WERI-Rb-1 (cell line): ENCODE data around the gene FAM200C.

Experiments used
- DNase-seq: peaks from one replicate; pipeline ENCODE4 v3.0.0-alpha.2; 2020
- H3K27ac ChIP-seq: fragments of 250-450 bp; sonication (Bioruptor Pico); 2 replicates; pipeline ENCODE4 v1.5.1; 2020; ENCODE audit warnings: mild to moderate bottlenecking, moderate library complexity
- H3K27me3 ChIP-seq: fragments of 250-450 bp; sonication (Bioruptor Pico); 2 replicates; pipeline ENCODE4 v1.5.1; 2021; ENCODE audit warnings: mild to moderate bottlenecking, low read depth, moderate library complexity; ENCODE audit not compliant: insufficient read depth, severe bottlenecking
- H3K36me3 ChIP-seq: fragments of 250-450 bp; sonication (Bioruptor Pico); 2 replicates; pipeline ENCODE4 v1.5.1; 2020; ENCODE audit warnings: mild to moderate bottlenecking, moderate library complexity
- H3K4me3 ChIP-seq: 2 replicates; pipeline ENCODE4 v1.5.1; 2011; ENCODE audit warnings: low read depth, mild to moderate bottlenecking, control low read depth, low read length
- H3K9me3 ChIP-seq: fragments of 250-450 bp; sonication (Bioruptor Pico); 2 replicates; pipeline ENCODE4 v1.5.1; 2021; ENCODE audit warnings: mild to moderate bottlenecking, moderate library complexity; ENCODE audit not compliant: severe bottlenecking
- CTCF ChIP-seq: IDR thresholded peaks from 2 replicates; pipeline ENCODE4 v1.5.1; 2011; ENCODE audit warnings: low read depth, mild to moderate bottlenecking, control low read depth, inconsistent platforms, low read length

The FAM200C gene

GRCh38 chr5:160349249-160349934, 50.5 kb downstream of the FAM200C start:
- Histone ChIP-seq H3K27ac (no peak overlapping the region), H3K9me3 (no peaks in the 10 kb centered on the region), H3K4me3 (no peak overlapping the region), H3K36me3 (no peaks in the 10 kb centered on the region), H3K27me3 (no peaks in the 10 kb centered on the region)
- no peak for TF ChIP-seq CTCF
- no peak for DNase-seq

GRCh38 chr5:160348080-160348479, 51.8 kb downstream of the FAM200C start:
- no peak overlapping the region for H3K27ac ChIP-seq
- DNase-seq = peak; percentile 80
- no peak for TF ChIP-seq CTCF
- H3K36me3 ChIP-seq = no peaks in the 10 kb centered on the region
- no peak overlapping the region for H3K4me3 ChIP-seq
- no peaks in the 10 kb centered on the region for H3K27me3 ChIP-seq
- no peaks in the 10 kb centered on the region for H3K9me3 ChIP-seq

- no peaks in the 10 kb centered on the region for H3K27me3 ChIP-seq
- no peak for DNase-seq
- no peak for TF ChIP-seq CTCF
- no peak overlapping the region for H3K27ac ChIP-seq
- no peak overlapping the region for H3K4me3 ChIP-seq
- H3K36me3 ChIP-seq = no peaks in the 10 kb centered on the region
- H3K9me3 ChIP-seq = no peaks in the 10 kb centered on the region
These were observed 52.4 kb downstream of the FAM200C start for GRCh38 chr5:160347448-160347847.
